Activated naive CD4-positive, alpha-beta T cell (primary cell): ENCODE results near the gene THBS2.

ENCODE experiments used
- DNase-seq, 4 experiments: peaks; one replicate each; lab custom pipeline; 2025; lab: John Stamatoyannopoulos, UW

THBS2 gene

GRCh38 chr6:169249057-169249456 lies 4.6 kb downstream of the THBS2 start:
- no peak for DNase-seq

DNA sequence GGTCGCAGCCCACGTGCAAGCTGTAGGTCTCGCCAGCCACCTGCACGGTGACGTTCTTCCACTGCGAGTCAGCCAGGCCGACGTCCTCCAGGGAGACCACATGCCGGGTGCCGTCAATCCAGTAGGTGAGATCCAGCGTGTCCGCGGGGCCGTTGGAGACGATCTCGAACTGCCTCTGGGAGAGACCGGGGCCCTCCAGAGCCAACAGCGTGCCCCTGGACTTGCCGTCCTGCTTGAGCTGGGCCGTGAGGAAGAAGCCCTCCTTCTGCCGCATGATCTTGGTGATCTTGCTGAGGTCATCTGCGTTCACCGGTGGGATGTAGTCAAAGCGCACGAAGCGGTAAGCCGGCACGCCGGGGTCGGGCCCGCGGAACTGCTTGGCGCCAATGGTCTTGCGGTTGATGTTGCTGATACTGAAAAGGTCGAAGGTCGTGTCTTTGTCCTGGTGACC lies 5.1 kb downstream of the THBS2 start:
- no peak for DNase-seq

DNA sequence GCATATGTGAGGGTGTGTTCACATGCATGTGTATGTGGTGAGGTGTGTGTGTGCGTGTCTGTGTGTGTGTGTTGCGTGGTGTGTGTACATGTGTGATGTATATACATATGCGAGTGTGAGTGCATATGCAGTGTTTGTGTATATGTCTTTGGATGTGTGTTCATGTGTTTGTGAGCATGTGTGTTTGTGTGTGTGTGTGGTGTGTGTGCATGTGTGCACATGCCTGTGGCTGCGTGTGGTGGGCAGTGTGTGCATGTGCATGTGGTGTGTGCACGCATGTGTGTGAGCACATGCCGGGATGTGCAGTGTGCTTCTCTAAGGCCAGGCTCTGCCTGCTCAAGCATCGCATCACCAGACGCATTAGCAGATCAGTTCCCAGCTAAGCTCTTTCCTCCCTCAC lies 5.7 kb downstream of the THBS2 start:
- no peak for DNase-seq

DNA sequence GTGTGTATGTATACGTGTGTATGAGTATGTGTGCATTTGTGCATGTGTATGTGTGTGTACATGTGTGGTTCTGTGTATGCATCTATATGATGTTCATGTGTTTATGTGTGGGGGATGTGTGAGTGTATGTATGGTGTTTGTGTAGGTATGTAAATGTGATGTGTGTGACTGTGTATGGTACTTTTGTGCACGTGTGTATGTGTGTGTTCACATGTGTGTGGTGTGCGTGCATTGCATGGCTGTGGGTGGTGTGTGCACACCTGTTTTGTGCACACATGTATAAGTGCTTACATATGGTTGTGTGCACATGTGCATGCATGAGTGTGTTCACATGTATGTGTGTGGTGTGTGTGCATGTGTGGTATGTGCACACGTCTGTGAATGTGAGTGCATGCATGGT lies 6.2 kb downstream of the THBS2 start:
- DNase-seq, result no peak

DNA sequence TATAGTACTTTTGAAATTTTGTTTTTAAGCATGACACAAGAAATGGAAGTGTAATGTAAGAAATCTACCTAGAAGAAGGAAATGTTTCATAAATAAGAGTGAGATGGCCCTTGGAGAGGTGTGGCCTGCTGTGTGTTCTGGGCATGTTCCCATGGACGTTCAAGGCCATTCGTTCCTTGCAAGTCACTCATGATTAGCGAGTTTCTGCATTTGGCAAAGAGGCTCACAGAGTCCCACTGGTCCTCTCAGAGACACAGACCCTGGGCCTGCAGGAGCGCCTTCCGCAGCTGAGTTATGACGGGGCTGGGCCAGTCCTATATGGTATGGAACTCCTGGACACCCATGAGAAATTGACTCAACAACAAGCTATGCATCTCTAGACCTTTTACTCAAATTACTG lies 7.2 kb downstream of the THBS2 start:
- no peak for DNase-seq

DNA sequence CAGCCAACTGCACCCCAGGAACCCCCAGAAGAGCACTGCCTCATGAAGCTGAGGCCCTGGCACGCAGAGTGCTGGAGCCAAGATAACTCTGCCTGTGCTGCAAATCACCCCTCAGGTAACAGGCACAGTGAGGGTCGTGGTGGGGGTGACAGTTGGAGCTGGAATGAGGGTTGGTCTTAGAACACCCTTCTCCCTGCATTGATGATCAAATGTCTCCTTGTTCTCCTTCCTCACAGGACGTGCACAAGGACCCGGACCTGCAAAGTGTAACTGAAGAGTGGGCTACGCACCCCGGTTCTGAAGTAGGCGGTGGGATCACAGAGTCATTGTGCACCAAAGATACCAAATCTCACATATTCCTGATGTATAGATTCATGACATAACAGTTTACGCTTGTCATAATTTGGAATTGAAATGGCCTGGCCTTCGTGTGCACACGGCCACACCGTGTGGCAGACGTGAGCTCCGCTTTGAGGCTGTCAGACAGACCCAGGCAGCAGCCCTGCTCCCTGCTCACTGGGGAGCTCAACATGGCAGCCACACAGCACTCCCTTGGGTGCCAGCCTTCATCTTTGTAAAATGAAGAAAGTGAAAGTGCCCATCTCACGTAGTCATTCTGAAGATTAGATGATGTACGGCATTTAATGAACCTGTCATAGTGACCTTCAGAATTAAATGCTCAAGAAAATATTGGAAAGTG lies 8.8 kb downstream of the THBS2 start:
- no peak for DNase-seq

DNA sequence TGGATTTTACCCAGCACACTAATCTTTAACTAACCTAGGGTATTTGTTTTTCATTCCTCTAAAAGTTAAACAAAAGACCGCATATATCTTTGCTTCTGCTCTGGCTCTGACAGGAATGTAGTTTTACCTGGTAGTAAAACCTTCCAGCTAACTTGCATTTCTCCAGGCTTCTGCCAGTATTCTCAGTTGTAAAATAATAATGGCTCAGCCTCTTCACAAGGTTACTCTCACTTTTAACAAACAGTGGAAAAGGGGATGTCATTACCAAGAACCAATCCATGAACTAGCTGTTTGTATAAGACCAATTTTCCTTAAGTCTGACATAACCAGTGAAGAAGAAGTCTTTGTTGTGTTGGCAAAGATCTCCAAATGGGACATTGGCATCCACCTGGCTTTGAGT lies 10.0 kb downstream of the THBS2 start:
- DNase-seq, result no peak

DNA sequence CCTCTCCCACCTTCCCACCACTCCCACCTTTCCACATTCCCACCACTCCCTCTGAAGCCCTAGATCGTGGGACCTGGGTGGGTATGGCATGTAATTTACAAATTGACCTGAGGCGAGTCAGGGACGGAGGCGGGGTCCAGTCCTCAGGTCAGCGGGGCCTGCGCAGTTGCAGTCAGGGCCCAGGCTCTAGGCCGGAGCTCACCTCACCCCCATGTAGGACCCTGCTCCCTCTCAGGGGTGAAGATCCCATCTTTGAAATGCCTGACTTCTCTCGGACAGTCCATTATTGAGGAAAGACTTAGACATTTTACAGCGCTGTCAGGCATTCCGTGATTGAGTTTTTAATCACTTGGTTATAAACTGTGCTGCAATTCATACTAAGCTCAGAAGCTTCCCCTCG lies 10.5 kb downstream of the THBS2 start:
- DNase-seq, result no peak

DNA sequence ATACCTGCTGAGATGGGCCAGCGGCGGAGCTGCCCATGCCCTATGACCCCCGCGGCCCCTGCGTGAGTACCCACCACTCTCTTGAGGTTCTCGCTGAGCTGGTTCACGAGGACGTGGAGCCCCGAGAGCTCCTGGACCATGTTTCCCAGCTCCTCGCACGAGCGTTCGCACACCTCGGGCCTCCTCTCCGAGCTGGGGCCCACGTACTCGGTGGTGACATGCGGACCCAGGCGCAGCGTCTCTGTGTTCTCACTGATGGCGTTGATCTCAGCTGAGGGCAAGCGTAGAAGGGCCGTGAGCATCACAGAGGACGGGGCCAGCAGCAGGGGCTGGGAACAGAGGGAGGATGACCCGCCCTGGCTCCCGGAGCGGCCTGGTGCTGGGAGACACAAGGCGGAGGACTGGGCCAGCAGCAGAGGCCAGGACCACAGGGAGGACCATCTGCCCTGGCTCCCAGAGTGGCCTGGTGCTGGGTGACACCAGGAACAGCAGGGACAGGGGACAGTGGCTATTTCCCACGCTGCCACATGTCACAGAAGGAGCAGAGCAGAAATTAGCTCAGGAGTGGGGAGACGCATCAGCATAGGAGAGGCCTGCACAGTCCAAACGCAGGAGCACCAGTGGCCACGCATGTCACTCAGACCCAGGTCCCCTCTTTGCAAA lies 11.8 kb downstream of the THBS2 start:
- no peak for DNase-seq

GRCh38 chr6:169240591-169241390 lies 12.9 kb downstream of the THBS2 start:
- no peak for DNase-seq

GRCh38 chr6:169240125-169240524 lies 13.5 kb downstream of the THBS2 start:
- DNase-seq, result no peak

DNA sequence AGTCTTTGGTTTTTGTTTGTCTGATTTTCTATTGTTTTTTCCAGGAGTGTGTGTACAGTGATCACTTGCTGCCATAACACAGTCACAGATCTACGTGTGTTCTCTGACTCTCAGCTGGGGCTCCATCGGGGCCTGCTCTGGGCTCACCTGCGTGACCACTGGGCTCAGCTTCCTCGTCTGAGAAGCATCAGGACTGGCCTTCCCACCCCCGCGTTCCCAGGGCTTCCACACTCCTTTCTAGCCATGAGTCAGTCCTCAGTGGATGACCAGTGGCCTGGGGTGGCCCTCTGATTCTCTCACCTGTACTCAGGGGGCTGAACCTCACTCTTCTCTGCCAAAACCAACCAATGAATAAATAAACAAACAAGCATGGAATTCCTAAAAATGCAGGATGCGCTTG lies 14.5 kb downstream of the THBS2 start:
- DNase-seq, result no peak

- no peak for DNase-seq
Observed at GRCh38 chr6:169238766-169239165, 14.9 kb downstream of the THBS2 start.

DNA sequence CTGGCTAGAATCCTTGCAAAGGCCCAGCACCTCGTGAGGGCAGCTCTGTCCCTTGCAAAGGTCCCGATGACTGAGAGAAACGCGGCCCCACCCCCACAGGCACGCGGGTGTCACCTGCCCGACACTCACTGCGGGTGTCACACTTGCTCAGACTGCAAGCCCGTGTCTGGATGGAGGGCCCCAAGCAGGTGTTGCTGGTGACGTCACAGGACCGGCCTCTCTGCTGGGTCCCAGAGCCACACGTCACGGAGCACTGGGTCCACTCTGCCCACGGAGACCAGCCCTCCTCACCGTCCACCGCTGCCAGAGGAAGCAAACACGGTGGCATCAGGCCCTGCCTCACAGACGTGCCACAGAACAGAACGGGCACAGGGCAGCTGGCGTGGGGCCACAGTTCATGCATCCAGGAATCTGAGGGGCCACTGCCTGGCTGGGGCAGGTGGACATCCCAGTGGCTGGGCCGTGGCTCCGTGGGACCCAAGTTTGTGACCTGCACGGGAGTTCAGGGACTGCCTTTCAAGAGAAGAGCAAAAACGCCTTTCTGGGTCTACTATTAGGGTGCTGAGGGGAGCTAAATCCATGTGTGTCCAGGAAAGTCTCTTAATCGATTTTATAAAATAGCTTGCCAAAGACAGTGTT lies 16.0 kb downstream of the THBS2 start:
- no peak for DNase-seq

DNA sequence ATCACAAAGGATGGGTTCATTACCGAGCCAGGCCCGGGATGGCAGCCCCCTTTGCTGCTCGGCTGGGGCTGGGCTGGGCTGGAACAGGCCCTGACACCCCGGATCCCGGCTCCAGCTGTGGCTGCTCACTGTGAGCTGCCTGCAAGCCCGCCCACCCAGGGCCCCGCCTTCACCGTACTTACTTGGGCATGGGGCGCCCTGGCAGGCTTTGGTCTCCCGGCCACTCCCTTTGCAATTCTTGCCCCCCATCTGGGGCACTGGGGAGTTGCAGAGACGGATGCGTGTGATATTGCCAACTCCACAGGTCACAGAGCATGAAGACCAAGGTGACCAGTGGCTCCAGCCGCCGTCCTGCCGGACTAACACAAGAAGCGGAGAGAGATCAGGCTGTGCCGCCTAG lies 16.7 kb downstream of the THBS2 start:
- no peak for DNase-seq

- no peak for DNase-seq
Observed at GRCh38 chr6:169236545-169236944, 17.1 kb downstream of the THBS2 start.

DNA sequence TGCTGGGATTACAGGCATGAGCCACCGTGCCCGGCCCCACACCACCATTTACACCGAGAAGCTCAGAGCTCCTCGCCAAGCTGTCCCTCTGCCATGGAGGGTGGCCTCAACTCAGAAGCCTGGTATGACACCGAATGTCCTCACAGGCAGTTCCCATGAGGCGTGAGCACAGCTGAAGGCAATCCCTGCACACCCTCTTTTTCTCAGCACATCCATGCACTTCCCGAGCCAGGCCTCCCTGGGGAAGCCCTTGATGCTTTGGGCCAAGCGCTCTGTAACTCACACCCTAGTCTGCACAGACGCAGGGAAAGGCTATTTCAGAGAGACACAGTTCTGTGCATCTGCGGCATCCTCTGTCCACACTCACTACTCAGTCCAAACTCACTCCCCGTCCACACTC lies 18.4 kb downstream of the THBS2 start:
- DNase-seq, result no peak

DNA sequence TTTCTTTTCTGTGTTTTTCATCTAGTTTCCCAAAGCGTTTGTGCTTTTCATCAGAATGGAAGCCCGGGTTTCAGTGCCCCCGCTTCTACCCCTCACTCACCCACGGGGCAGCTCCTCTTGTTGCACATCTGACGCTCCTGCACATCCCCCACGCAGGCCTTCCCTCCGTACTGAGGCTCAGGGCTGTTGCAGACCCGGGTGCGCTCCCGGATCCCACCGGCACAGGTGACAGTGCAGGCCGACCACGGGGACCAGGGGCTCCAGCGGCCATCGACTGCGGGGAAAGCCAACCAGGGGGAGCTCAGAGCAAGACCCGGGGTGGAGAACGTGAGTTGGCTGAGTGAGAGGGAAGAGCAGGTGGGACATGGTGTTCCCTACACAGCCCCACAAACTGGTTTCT lies 19.0 kb downstream of the THBS2 start:
- no peak for DNase-seq

DNA sequence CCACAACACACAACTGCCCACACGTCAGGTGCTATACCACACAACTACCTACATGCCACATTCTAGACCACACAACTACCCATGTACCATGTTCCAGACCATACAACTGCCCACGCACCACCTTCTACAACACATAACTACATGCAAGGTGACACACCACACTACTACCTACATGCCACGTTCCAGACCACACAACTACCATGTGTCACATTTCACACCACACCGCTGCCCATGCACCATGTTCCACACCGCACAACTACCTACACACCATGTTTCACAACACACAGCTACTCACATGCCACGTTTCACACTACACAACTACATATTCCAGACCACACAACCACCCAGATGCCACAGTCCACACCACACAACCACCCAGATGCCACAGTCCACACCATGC lies 19.8 kb downstream of the THBS2 start:
- DNase-seq, result no peak

GRCh38 chr6:169233181-169233580 lies 20.5 kb downstream of the THBS2 start:
- no peak for DNase-seq

DNA sequence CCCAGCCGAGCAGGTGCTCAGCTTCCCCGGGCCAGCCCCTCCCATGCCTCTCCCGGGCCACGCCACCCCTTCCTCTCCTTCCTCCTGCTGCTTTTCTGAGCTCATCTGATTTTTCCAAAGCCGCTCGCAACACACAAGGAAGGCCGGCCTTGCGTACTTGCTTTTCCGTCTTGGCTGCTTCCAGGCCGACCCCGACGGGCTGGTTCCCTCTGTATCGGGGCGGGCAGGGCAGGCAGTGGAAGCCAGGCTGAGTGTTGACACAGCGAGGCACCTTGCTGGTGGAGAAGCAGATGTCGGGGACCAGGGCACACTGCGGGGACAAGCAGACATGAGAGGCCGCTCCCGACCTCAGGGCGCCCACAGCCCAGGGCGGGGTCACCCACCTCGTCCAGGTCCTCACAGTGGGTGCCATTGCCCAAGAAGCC lies 21.1 kb downstream of the THBS2 start:
- no peak for DNase-seq

DNA sequence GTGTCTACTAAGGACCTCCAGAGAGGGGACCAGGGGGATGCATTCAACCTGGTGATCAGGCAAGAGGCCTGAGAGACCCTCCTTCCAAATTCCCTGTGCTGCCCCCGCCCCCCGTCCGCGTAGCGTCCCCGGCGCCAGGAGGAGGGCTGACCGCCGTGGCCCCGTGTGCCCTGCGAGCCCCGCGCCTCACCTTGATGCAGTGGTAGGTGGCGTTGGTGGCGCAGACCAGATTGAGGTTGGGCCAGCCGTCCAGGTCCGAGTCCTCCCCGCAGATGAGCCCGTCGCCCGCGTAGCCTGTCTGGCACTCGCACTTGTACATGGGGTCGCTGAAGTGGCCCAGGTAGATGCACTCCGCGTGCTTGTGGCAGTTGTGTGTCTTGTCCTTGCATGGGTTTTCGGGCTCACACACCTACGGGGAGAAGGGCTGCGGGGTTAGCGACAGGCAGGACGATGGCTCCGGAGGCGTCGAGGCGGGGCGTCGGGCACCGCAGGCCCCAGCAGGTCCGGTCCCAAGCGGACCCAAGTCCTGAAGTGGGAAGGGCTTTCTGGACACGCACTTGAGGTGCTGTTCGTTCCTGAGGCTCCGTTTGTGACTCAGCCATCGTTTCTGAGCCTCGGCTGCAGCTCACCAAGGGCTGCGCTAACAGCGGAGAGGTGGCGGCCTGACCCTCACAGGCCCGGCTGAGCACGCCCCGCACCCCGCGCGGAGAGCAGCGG lies 21.7 kb downstream of the THBS2 start:
- no peak for DNase-seq
